CD4-positive, alpha-beta T cell treated with Interferon gamma for 1 hour (primary cell): ENCODE measurements around the gene SUMF1.

Source experiments
- DNase-seq: peaks from one replicate; pipeline ENCODE4 v3.0.0-alpha.2; 2020

The SUMF1 gene

GRCh38 chr3:4375911-4376310 lies 91.2 kb downstream of the SUMF1 start:
- no peak for DNase-seq

GRCh38 chr3:4373669-4374068 lies 93.4 kb downstream of the SUMF1 start:
- no peak for DNase-seq

GRCh38 chr3:4362523-4362922 lies 104.5 kb downstream of the SUMF1 start:
- DNase-seq: no peak

- DNase-seq: no peak
These were observed 106.3 kb downstream of the SUMF1 start for GRCh38 chr3:4360817-4361216.

GRCh38 chr3:4359805-4360502 lies 107.1 kb downstream of the SUMF1 start:
- DNase-seq: no peak

GRCh38 chr3:4358273-4358672 lies 108.8 kb downstream of the SUMF1 start:
- DNase-seq: no peak

- DNase-seq: no peak
These were observed 110.3 kb downstream of the SUMF1 start for GRCh38 chr3:4356546-4357410.

- DNase-seq: no peak
These were observed 110.9 kb downstream of the SUMF1 start for GRCh38 chr3:4356220-4356540.

- no peak for DNase-seq
These were observed 111.5 kb downstream of the SUMF1 start for GRCh38 chr3:4355401-4356219.

- DNase-seq: no peak
These were observed 115.2 kb downstream of the SUMF1 start for GRCh38 chr3:4351872-4352271.

- DNase-seq: no peak
These were observed 115.8 kb downstream of the SUMF1 start for GRCh38 chr3:4351164-4351855.

GRCh38 chr3:4350789-4351163 lies 116.3 kb downstream of the SUMF1 start:
- peak; percentile 43 for DNase-seq

GRCh38 chr3:4343258-4343657 lies 123.8 kb downstream of the SUMF1 start:
- DNase-seq: no peak

- DNase-seq: no peak
These were observed 125.8 kb downstream of the SUMF1 start for GRCh38 chr3:4341336-4341675.

- no peak for DNase-seq
These were observed 126.4 kb downstream of the SUMF1 start for GRCh38 chr3:4340411-4341335.

- no peak for DNase-seq
These were observed 127.0 kb downstream of the SUMF1 start for GRCh38 chr3:4340077-4340410.

GRCh38 chr3:4338751-4339150 lies 128.3 kb downstream of the SUMF1 start:
- DNase-seq: no peak

GRCh38 chr3:4336850-4337546 lies 130.1 kb downstream of the SUMF1 start:
- no peak for DNase-seq

- no peak for DNase-seq
These were observed 131.1 kb downstream of the SUMF1 start for GRCh38 chr3:4335840-4336562.

GRCh38 chr3:4334548-4334947 lies 132.5 kb downstream of the SUMF1 start:
- DNase-seq: no peak

- no peak for DNase-seq
These were observed 134.1 kb downstream of the SUMF1 start for GRCh38 chr3:4332991-4333390.
